Subcutaneous adipose tissue (tissue), 4 donors: Measurements from ENCODE around the gene QRSL1. TPM values are rescaled to one million over a fixed set of nuclear protein-coding genes. Genes with fewer than 3 reads are reported as not detected.

Source experiments
- CTCF ChIP-seq: fragments of 450-650 bp; IDR thresholded peaks from one replicate; pipeline ENCODE4 v1.5.1; 2016; ENCODE audit warnings: low read depth, mild to moderate bottlenecking, control low read depth, antibody characterized with exemption, moderate library complexity
- total RNA-seq, 4 donors: library from RNA; depleted of rRNA; stranded (reverse); fragments of >200 nt; gene quantifications; one replicate each; pipeline ENCODE4 v1.1.0, GENCODE V29; 2016

The QRSL1 gene
- total RNA-seq, 4 donors from 2014 or later = 6.4 to 12.9 (median 7.9) TPM

- TF ChIP-seq CTCF = no peak
These were observed 33.1 kb downstream of the QRSL1 start for GRCh38 chr6:106662458-106662857.

GRCh38 chr6:106666282-106667021, 37.1 kb downstream of the QRSL1 start:
- TF ChIP-seq CTCF = no peak

DNA sequence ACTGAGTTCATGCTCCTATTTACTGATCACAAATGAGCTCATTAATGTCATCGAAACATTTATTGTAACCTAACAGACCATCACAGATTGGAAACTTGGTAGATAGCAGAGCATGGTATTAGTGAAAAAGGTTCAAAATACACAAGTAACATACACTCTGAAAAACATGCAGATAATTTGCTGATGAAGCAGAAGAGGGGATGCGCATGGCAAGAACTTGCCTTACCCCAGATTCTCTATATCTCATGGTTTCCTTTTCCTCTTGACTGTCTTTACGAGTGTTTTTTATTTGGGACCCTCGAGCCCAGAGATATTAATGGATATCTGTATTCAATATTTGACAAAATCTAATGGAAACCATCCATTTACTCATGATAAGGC, 37.6 kb downstream of the QRSL1 start:
- no peak for TF ChIP-seq CTCF

DNA sequence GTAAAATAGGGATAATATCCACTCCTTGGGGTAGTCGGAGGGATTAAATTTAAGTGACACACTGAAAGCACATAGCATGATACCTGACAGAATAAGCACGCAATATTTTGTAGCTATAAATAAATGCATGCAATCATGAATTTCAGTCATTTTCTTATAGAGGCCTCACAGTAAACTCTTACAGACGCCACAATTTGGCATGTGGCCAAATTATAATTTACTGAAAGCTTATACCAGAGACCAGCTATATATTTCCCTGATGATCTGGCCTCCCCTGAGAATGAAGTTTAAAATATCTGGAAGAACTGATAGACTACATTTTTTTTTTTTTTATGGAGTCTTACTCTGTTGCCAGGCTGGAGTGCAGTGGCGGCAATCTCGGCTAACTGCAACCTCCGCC, 40.9 kb downstream of the QRSL1 start:
- TF ChIP-seq CTCF = no peak

DNA sequence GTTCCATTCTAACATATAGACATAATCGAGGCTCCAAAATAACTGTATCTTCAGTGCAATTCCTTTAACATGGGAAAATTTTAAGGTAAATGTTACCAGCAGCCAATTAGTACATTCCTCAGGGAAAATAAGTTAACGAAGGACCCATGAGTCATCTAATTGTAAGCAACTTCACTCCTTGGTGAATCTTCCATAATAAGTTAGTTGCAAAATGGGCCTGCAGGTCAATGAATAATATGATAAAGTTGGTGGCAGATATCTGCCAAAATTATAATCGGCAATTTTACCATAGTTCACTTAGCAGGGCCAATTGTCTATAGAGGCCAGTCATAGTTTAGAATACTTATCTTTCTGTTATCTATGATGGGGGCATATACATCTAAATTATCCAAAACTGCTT, 42.3 kb downstream of the QRSL1 start:
- no peak for TF ChIP-seq CTCF

DNA sequence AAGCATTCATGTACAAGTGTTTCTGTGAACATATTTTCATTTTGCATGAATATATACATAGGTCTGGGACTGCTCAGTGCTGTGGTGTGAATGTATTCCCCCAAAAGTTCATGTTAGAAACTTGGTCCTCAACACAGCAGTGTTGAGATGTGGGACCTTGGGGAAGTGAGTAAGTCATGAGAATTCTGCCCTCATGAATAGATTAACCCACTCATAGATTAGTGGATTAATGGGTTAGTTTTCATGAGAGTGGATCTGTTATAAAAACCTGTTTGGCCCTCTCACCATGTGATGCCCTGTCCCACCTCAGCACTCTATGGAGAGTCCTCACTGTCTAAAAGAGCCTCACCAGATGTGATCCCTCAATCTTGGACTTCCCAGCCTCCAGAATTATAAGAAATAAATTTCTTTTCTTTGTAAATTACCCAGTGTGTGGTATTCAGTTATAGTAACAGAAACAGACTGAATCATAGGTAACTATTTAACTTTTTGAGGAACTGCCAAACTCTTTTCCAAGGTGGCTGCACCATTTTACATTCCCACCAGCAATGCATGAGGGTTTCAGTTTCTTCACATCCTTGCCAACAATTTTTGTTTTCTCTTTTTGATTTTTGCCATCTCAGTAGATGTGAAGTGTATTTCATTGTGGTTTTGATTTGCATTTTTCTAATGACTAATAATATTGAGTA, 45.3 kb downstream of the QRSL1 start:
- TF ChIP-seq CTCF = no peak

DNA sequence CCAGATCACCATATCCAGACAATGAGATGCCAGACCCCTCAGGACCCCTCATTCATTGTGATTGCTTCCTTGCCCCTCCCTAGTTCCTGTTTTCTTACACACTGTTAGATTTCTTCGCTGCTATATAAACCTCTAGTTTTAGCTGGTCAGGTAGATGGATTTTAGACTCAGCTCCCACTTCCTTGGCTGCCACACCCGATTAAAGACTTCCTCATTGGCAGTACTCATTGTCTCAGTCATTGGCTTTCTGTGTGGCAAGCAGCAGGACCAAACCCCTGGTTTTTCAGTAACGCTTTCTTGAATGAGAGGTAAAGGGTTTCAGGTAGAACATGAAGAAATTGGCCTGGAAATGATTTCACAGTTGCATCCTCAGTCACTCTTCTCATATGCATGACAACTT, 47.9 kb downstream of the QRSL1 start:
- no peak for TF ChIP-seq CTCF
